HG03354 (cell line): ENCODE measurements around the gene CISH.

Experiments
- ATAC-seq: cut with Tn5 transposase; IDR thresholded peaks from one replicate; pipeline ENCODE4 v1.9.1; 2021; ENCODE audit warnings: mild to moderate bottlenecking; ENCODE audit not compliant: unreplicated experiment, poor library complexity, severe bottlenecking

The CISH gene

GRCh38 chr3:50639055-50639494 lies 27.5 kb upstream of the CISH start:
- ATAC-seq: no peak

GRCh38 chr3:50637945-50638344 lies 26.4 kb upstream of the CISH start:
- no peak for ATAC-seq

GRCh38 chr3:50637011-50637410 lies 25.4 kb upstream of the CISH start:
- ATAC-seq: no peak

- no peak for ATAC-seq
Measured at GRCh38 chr3:50635066-50635465, 23.5 kb upstream of the CISH start.

- no peak for ATAC-seq
Measured at GRCh38 chr3:50633230-50633790, 21.7 kb upstream of the CISH start.

- ATAC-seq: no peak
Measured at GRCh38 chr3:50632450-50632849, 20.9 kb upstream of the CISH start.

- ATAC-seq: no peak
Measured at GRCh38 chr3:50630877-50631276, 19.3 kb upstream of the CISH start.

GRCh38 chr3:50630394-50630793 lies 18.8 kb upstream of the CISH start:
- ATAC-seq: no peak

GRCh38 chr3:50628601-50629000 lies 17.0 kb upstream of the CISH start:
- ATAC-seq: no peak

GRCh38 chr3:50627407-50628051 lies 16.0 kb upstream of the CISH start:
- no peak for ATAC-seq

GRCh38 chr3:50626401-50626800 lies 14.8 kb upstream of the CISH start:
- ATAC-seq: no peak

GRCh38 chr3:50625231-50626182 lies 13.9 kb upstream of the CISH start:
- no peak for ATAC-seq

GRCh38 chr3:50624634-50625033 lies 13.1 kb upstream of the CISH start:
- no peak for ATAC-seq

- ATAC-seq: peak; percentile 47
Measured at GRCh38 chr3:50623840-50624474, 12.4 kb upstream of the CISH start.

- no peak for ATAC-seq
Measured at GRCh38 chr3:50622881-50623280, 11.3 kb upstream of the CISH start.

- ATAC-seq: no peak
Measured at GRCh38 chr3:50620820-50621219, 9.2 kb upstream of the CISH start.

GRCh38 chr3:50620420-50620819 lies 8.8 kb upstream of the CISH start:
- no peak for ATAC-seq

- no peak for ATAC-seq
Measured at GRCh38 chr3:50617911-50618481, 6.4 kb upstream of the CISH start.

- ATAC-seq: peak; percentile 19
Measured at GRCh38 chr3:50617096-50617791, 5.7 kb upstream of the CISH start, which contains the start of gene MAPKAPK3. Gene MAPKAPK3, plus strand, starts transcription at chr3:50617151. Its CDS starts 415 bp downstream, at chr3:50617566.
